Skeletal muscle tissue (tissue), 4 donors: ENCODE data around the gene RFC2. TPM values are rescaled to one million over a fixed set of nuclear protein-coding genes. Genes with fewer than 3 reads are reported as not detected.

Source experiments
- H3K27ac ChIP-seq: one replicate; pipeline ENCODE4 v1.7.0; 2013; ENCODE audit warnings: mild to moderate bottlenecking, low read depth, low read length, inconsistent platforms
- H3K27me3 ChIP-seq, 3 donors: one replicate each; pipeline ENCODE4 v1.7.0; 2013; ENCODE audit warnings: low read length in 3 of 3; ENCODE audit not compliant: control insufficient read depth in 3 of 3, insufficient read depth in 3 of 3
- H3K36me3 ChIP-seq, 3 donors: one replicate each; pipeline ENCODE4 v1.7.0; 2013; ENCODE audit warnings: low read length in 3 of 3; ENCODE audit not compliant: control insufficient read depth in 3 of 3, insufficient read depth in 3 of 3
- H3K4me1 ChIP-seq, 3 donors: one replicate each; pipeline ENCODE4 v1.7.0; 2013; ENCODE audit warnings: low read length in 3 of 3, mild to moderate bottlenecking in 3 of 3; ENCODE audit not compliant: control insufficient read depth in 3 of 3, insufficient read depth in 3 of 3
- H3K4me3 ChIP-seq, 3 donors: one replicate each; pipeline ENCODE4 v1.7.0; 2013; ENCODE audit warnings: low read length in 3 of 3
- H3K9ac ChIP-seq, 3 donors: one replicate each; pipeline ENCODE4 v1.7.0; 2013; ENCODE audit warnings: low read length in 3 of 3, mild to moderate bottlenecking in 3 of 3, moderate library complexity in 2 of 3, low read depth in 1 of 3
- H3K9me3 ChIP-seq, 3 donors: one replicate each; pipeline ENCODE4 v1.7.0; 2013; ENCODE audit warnings: low read length in 3 of 3; ENCODE audit not compliant: control insufficient read depth in 3 of 3
- total RNA-seq: library from RNA; depleted of rRNA; stranded (reverse); fragments of >200 nt; gene quantifications from one replicate; pipeline ENCODE4 v1.2.3, GENCODE V29; 2014
- donor health status: Osteomylitis.

The RFC2 gene
- 21.4 TPM for total RNA-seq

- Histone ChIP-seq H3K27me3 (no peaks in the 10 kb centered on the region), H3K27ac (peak within 1 kb of the TSS; percentile 89), H3K9me3 (no peaks in the 10 kb centered on the region), H3K36me3 (peaks cover 14 to 16% (median 16%) of the 10 kb centered on the region in 3 donors), H3K4me1 (peaks cover 13 to 21% (median 18%) of the 10 kb centered on the region in 3 donors), H3K4me3 (peak within 1 kb of the TSS; percentile 92 to 99 (median 97)), H3K9ac (peak within 1 kb of the TSS; percentile 84 to 93 (median 90))
These were observed at the start of gene RFC2 for GRCh38 chr7:74254129-74254857. Gene RFC2, minus strand, starts transcription at chr7:74254399. Its CDS starts 16 bp downstream, at chr7:74254383.

DNA sequence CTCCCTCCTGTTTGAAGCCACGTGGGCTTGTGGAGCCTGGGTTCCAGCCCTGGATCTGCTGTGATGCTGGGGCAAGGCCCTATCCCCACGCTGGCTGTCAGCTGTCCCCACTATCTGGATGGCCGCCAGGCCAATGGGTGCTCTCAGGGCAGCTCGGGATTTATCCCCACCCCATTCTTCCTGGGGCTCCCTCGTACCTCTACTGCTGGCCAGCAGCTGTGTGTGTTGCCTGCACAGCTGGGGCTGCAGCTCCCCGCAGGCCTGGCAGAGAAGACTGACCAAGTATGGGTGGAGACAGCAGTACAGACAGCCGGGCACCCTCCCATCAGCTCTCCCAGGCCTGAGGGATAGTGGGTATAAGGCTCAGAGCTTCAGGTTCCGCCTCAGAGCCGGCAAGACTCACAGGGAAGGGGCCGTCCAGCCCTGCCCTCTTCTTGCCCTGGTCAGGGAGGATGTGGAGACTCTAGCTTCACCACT, 48.6 kb upstream of the RFC2 start:
- Histone ChIP-seq H3K36me3 (no peaks in the 10 kb centered on the region), H3K4me1 (peaks cover 13 to 16% (median 16%) of the 10 kb centered on the region in 3 donors), H3K4me3 (no peak overlapping the region), H3K27ac (no peak overlapping the region), H3K9ac (no peak overlapping the region), H3K27me3 (peaks cover 0 to 13% (median 4%) of the 10 kb centered on the region in 3 donors), H3K9me3 (no peaks in the 10 kb centered on the region)

- Histone ChIP-seq H3K9me3 (no peaks in the 10 kb centered on the region), H3K36me3 (no peaks in the 10 kb centered on the region), H3K4me3 (no peak overlapping the region), H3K4me1 (peaks cover 0 to 3% (median 1%) of the 10 kb centered on the region in 3 donors), H3K27ac (no peak overlapping the region), H3K27me3 (no peaks in the 10 kb centered on the region), H3K9ac (no peak overlapping the region)
These were observed 46.7 kb upstream of the RFC2 start for GRCh38 chr7:74300926-74301325.

DNA sequence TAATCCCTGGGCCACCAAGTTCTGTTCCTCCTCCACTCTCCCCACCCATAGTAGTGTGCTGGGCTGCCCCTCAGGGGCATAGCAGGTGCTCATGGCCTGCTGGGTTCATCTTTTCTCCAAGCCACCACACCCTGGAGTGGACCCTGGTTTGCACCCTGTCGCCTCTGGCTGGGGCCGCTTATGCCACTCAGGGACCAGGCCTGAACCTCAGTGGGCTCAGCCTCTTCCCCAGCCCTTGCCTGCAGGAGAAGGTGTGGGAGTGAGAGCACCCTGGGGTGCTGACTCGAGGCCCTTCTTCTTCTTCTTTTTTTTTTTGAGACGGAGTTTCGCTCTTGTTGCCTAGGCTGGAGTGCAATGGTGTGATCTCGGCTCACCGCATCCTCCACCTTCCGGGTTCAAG, 45.2 kb upstream of the RFC2 start:
- Histone ChIP-seq H3K9ac (no peak overlapping the region), H3K27me3 (no peaks in the 10 kb centered on the region), H3K9me3 (no peaks in the 10 kb centered on the region), H3K4me3 (no peak overlapping the region), H3K27ac (no peak overlapping the region), H3K4me1 (peaks cover 3 to 11% (median 4%) of the 10 kb centered on the region in 3 donors), H3K36me3 (no peaks in the 10 kb centered on the region)

- Histone ChIP-seq H3K27me3 (no peaks in the 10 kb centered on the region), H3K27ac (no peak overlapping the region), H3K4me1 (peaks cover 8 to 16% (median 9%) of the 10 kb centered on the region in 3 donors), H3K9ac (no peak overlapping the region), H3K9me3 (no peaks in the 10 kb centered on the region), H3K4me3 (no peak overlapping the region), H3K36me3 (no peaks in the 10 kb centered on the region)
These were observed 43.5 kb upstream of the RFC2 start for GRCh38 chr7:74297516-74298233.

DNA sequence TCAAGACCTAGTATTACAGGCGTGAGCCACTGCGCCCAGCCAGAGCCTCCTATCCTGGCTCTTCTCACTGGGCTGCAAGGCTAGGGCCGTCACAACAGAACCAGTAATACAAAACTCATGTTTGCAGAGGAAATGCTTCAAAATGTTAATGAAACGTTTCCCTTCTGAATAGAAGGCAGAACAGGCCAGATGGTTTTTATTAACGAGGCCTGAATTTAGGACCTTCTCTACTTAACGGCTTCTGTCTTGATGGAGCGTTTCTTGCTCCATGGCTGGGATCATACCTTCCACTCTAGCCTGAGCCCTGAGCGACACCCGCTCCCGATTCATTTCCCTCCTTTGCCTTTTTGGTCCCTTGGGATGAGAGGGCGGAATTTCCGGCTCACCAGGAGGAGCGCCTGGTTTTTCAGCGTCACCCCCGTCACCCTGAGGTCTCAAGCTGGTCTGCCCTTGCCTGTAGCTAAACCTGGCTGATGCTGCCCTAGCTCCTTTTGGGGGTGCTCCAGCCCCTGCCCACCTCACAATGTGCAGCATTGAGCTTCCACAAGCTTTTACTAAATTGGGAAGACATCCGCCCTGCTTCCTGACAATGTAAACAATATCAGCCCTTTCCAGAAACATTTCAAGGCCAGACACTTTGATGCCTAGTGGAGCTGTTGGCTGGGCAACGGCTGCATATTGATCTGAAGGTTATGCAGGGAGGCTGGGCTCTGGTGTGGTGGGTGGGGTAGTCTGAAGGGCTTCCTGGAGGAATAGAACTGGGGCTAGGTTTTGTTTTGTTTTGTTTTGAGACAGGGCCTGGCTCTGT, 40.2 kb upstream of the RFC2 start:
- H3K27me3 ChIP-seq = no peaks in the 10 kb centered on the region
- peak overlapping the region; percentile 56 for H3K27ac ChIP-seq
- no peaks in the 10 kb centered on the region for H3K9me3 ChIP-seq
- H3K36me3 ChIP-seq = no peaks in the 10 kb centered on the region
- peaks cover 12 to 22% (median 20%) of the 10 kb centered on the region in 3 donors for H3K4me1 ChIP-seq
- peak overlapping the region in 2 of 3 donors; percentile 14 to 33 for H3K9ac ChIP-seq
- peak overlapping the region in 1 of 3 donors; percentile 49 for H3K4me3 ChIP-seq

DNA sequence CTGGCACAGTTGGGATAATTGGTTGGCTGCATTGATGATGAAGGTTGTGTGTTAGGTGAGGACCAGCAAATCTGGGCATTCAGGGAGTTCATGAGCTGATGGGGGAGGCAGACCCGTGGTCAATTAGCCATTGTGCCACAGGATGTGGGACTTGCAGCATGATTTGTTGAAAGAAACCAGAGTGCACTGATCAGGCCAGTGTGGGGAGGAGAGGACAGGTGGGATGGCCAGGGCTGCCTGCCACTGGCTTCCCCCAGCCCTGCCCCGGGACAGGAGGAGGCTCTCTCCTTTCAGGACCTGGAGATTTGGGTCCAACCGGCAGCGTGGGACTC, 39.3 kb upstream of the RFC2 start:
- no peaks in the 10 kb centered on the region for H3K36me3 ChIP-seq
- H3K9me3 ChIP-seq = no peaks in the 10 kb centered on the region
- peak overlapping the region; percentile 56 for H3K27ac ChIP-seq
- H3K4me3 ChIP-seq = no peak overlapping the region
- H3K9ac ChIP-seq = no peak overlapping the region
- no peaks in the 10 kb centered on the region for H3K27me3 ChIP-seq
- peaks cover 18 to 27% (median 25%) of the 10 kb centered on the region in 3 donors for H3K4me1 ChIP-seq

DNA sequence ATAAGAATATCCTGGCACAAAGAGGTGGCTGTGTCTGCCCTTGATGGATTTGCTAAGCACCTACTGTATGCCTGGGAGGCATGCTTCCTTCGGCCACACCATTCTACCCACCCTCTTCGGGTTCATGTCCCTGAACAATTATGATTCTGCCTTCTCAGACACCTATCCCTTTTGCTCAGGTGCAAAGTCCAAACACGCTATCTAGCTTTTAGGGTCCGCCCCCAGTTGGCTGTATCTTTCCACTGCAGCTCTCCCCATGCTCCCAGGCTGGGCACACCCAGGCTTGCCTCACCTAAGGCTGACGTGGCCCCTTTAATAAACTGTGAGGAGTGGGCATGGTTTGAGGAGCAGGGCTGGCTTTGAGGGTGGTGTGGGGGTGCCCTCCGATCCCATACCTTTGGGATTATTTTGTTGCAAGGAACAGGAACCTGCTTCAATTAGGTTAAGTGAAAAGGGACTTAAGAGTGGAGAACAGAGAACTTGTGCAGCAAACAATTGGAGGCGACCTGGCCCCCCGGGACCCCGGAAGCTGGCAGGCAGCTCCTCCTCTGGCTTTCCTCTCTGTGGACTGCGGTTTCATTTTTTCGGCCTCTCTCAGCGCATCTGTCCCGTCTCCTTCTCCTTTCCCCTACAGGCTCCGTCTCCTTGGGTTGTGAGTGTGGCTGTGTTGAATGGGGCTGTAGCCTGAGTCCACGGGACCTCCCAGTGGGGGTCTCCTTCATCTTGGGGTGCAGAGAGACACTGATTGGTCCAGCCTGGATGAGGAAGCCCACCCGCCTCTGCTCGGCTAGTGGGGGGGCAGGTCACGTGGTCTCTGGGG, 38.8 kb upstream of the RFC2 start:
- Histone ChIP-seq H3K9me3 (no peaks in the 10 kb centered on the region), H3K9ac (no peak overlapping the region), H3K36me3 (no peaks in the 10 kb centered on the region), H3K27ac (no peak overlapping the region), H3K27me3 (peaks cover 0 to 5% (median 0%) of the 10 kb centered on the region in 3 donors), H3K4me3 (no peak overlapping the region), H3K4me1 (peaks cover 23 to 32% (median 31%) of the 10 kb centered on the region in 3 donors)

DNA sequence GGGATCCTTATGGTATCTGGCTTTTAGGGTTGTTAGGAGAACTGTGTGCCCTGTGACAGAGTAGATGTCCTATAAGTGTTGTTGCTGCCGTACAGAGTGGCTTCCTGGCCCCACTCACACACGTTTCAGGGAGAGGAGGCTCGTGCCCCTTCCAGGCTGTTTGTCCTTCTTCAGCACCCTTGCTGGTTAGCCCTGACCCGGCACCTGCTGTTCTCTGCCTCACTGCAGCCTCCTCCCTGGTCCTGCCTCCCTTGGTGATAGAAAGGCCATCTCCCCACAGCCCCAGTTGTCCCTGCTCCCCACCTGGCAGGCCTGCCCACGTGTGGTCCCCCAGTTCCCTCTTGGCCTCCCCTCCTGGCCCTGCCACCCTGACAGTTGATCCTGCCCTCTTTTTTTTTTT, 37.3 kb upstream of the RFC2 start:
- peaks cover 0 to 5% (median 5%) of the 10 kb centered on the region in 3 donors for H3K27me3 ChIP-seq
- no peaks in the 10 kb centered on the region for H3K36me3 ChIP-seq
- H3K27ac ChIP-seq = no peak overlapping the region
- H3K9ac ChIP-seq = no peak overlapping the region
- no peaks in the 10 kb centered on the region for H3K9me3 ChIP-seq
- H3K4me3 ChIP-seq = no peak overlapping the region
- H3K4me1 ChIP-seq = peaks cover 26 to 34% (median 31%) of the 10 kb centered on the region in 3 donors
